HG03060 (cell line): Measurements from ENCODE around the gene RNU7-1.

Experiments
- ATAC-seq: cut with Tn5 transposase; IDR thresholded peaks from one replicate; pipeline ENCODE4 v1.9.1; 2021; ENCODE audit warnings: low read depth, moderate number of reproducible peaks; ENCODE audit not compliant: unreplicated experiment

The RNU7-1 gene

GRCh38 chr12:6952121-6952862, 8.7 kb downstream of the RNU7-1 start:
- no peak for ATAC-seq

GRCh38 chr12:6952863-6953441, 9.3 kb downstream of the RNU7-1 start:
- ATAC-seq = no peak

- peak; percentile 29 for ATAC-seq
These were observed 10.1 kb downstream of the RNU7-1 start for GRCh38 chr12:6953442-6954315.

- ATAC-seq = no peak
These were observed 10.9 kb downstream of the RNU7-1 start for GRCh38 chr12:6954316-6955107.

- ATAC-seq = no peak
These were observed 11.7 kb downstream of the RNU7-1 start for GRCh38 chr12:6955108-6956020.

GRCh38 chr12:6956021-6956727, 12.6 kb downstream of the RNU7-1 start:
- ATAC-seq = no peak

GRCh38 chr12:6957151-6957701, 13.6 kb downstream of the RNU7-1 start:
- ATAC-seq = no peak

- no peak for ATAC-seq
These were observed 14.4 kb downstream of the RNU7-1 start for GRCh38 chr12:6957741-6958608.

GRCh38 chr12:6958609-6959057, 15.0 kb downstream of the RNU7-1 start:
- ATAC-seq = no peak

- ATAC-seq = peak; percentile 27
These were observed 15.6 kb downstream of the RNU7-1 start for GRCh38 chr12:6959058-6959804.

- ATAC-seq = no peak
These were observed 16.4 kb downstream of the RNU7-1 start for GRCh38 chr12:6959805-6960592.

- ATAC-seq = no peak
These were observed 17.1 kb downstream of the RNU7-1 start for GRCh38 chr12:6960593-6961277.

GRCh38 chr12:6961278-6961694, 17.7 kb downstream of the RNU7-1 start:
- peak; percentile 19 for ATAC-seq

GRCh38 chr12:6961695-6962284, 18.2 kb downstream of the RNU7-1 start:
- ATAC-seq = peak; percentile 11
